Progenitor cell of endocrine pancreas (in vitro differentiated cells): ENCODE results near the gene SPTBN1. TPM values are rescaled to one million over a fixed set of nuclear protein-coding genes. Genes with fewer than 3 reads are reported as not detected.

Source experiments
- DNase-seq: peaks from one replicate; pipeline ENCODE4 v3.0.0; 2021; ENCODE audit warnings: low spot score; ENCODE audit not compliant: unreplicated experiment
- H3K27ac Mint-ChIP-seq: 2 replicates; pipeline ENCODE4 v1.8.0; 2021; ENCODE audit warnings: mild to moderate bottlenecking, moderate library complexity, mixed read lengths
- H3K27me3 Mint-ChIP-seq: 2 replicates; pipeline ENCODE4 v1.8.0; 2021; ENCODE audit warnings: mixed read lengths
- H3K36me3 Mint-ChIP-seq: 2 replicates; pipeline ENCODE4 v1.8.0; 2022; ENCODE audit warnings: mixed read lengths; ENCODE audit not compliant: insufficient read depth
- H3K4me1 Mint-ChIP-seq: 2 replicates; pipeline ENCODE4 v1.8.0; 2021; ENCODE audit warnings: low read depth, mixed read lengths
- H3K4me3 Mint-ChIP-seq: 2 replicates; pipeline ENCODE4 v1.8.0; 2021; ENCODE audit warnings: low read depth, mild to moderate bottlenecking, moderate library complexity, mixed read lengths
- H3K9me3 Mint-ChIP-seq: 2 replicates; pipeline ENCODE4 v1.8.0; 2021; ENCODE audit warnings: low read depth, mixed read lengths
- total RNA-seq: library from RNA; stranded (reverse); gene quantifications from 2 replicates; pipeline ENCODE4 v1.2.1, GENCODE V29; 2021
- TF ChIP-seq, protein P1 (sequence below): fragments of 200-600 bp; sonication (generic); IDR thresholded peaks from one replicate; pipeline ENCODE4 v1.5.0; 2021; ENCODE audit warnings: antibody characterized with exemption, mild to moderate bottlenecking; ENCODE audit not compliant: unreplicated experiment

Gene SPTBN1
- total RNA-seq, 1 donor from 2014 or later = 287 TPM

DNA sequence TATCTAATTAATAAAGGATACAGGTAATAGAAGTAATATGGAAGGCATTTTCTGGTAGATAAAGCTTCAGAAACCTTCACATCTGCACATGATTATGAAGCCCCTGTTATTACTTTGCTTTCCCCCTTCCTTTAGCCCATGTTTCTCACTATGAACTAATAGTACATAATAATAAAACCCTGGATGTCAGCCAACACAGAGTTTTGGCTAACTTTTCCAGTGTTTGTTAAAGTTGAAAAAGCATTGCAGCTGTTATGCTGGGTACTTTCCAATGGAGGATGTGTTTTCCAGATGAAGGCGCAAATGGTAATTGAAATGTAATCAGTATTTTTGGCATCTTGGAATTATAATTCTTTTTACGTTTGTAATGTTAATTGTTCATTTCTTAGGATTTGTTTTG is 43.5 kb downstream of the SPTBN1 start:
- Mint-ChIP-seq H3K9me3 (no peaks in the 10 kb centered on the region), H3K27ac (no peak overlapping the region), H3K4me1 (no peaks in the 10 kb centered on the region), H3K27me3 (no peaks in the 10 kb centered on the region), H3K36me3 (no peaks in the 10 kb centered on the region), H3K4me3 (no peak overlapping the region)
- TF ChIP-seq, protein P1, sequence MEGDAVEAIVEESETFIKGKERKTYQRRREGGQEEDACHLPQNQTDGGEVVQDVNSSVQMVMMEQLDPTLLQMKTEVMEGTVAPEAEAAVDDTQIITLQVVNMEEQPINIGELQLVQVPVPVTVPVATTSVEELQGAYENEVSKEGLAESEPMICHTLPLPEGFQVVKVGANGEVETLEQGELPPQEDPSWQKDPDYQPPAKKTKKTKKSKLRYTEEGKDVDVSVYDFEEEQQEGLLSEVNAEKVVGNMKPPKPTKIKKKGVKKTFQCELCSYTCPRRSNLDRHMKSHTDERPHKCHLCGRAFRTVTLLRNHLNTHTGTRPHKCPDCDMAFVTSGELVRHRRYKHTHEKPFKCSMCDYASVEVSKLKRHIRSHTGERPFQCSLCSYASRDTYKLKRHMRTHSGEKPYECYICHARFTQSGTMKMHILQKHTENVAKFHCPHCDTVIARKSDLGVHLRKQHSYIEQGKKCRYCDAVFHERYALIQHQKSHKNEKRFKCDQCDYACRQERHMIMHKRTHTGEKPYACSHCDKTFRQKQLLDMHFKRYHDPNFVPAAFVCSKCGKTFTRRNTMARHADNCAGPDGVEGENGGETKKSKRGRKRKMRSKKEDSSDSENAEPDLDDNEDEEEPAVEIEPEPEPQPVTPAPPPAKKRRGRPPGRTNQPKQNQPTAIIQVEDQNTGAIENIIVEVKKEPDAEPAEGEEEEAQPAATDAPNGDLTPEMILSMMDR = no peak
- DNase-seq = no peak

DNA sequence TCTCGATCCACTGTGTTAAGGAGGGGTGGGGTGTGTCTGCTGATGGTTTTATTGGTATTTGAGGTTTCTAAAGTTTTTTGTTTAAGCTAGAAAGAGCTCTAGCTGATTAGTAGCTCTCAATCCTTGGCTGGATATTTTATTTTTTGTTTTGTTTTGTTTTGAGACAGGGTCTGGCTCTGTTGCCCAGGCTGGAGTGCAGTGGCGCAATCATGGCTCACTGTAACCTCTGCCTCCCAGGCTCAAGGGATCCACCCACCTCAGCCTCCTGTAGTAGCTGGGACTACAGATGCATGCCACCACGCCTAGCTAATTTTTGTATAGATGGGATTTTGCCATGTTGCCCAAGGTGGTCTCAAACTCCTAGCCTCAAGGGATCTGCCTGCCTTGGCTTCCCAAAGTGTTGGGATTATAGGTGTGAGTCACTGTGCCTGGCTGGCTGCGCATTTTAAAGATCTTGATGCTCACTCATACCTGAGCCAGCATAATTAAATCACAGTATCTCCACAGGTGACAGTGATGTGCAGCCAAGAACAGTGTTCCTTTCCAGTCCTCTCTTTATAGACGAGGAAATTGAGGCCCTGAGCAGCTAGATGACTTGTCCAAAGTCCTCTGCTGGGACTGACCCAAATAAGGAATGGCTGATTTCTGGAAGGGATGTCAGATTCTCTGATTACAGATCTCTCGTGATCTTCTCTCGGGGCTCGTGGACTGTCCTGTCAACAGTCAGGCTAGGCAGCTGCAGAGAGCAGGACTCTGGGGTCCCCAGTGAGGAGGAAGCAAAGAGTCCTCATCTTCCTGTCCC is 44.5 kb downstream of the SPTBN1 start:
- Mint-ChIP-seq H3K4me1 (no peaks in the 10 kb centered on the region), H3K36me3 (no peaks in the 10 kb centered on the region), H3K27me3 (no peaks in the 10 kb centered on the region), H3K9me3 (no peaks in the 10 kb centered on the region), H3K4me3 (no peak overlapping the region), H3K27ac (no peak overlapping the region)
- no peak for DNase-seq
- TF ChIP-seq, protein P1 = no peak

DNA sequence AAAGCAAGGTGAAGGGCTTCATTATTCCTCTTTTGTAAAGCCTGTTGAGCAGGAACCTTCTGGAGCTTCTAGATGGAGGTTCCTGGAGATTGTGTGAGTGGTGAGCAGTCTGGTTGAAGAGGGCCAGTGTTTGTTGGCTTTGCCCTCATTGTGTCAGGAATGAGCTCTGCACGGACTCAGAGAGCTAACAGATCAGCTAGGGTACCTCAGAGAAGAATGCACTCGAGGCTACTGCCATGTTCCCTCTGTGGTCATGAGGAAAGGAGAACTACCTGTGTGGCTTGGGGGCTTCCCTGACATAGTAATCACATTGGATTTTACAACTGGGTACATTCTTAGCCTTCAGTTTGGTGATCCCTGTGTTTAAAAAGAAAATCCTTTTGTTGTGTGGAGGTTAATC is 46.6 kb downstream of the SPTBN1 start:
- Mint-ChIP-seq H3K36me3 (no peaks in the 10 kb centered on the region), H3K4me3 (no peak overlapping the region), H3K9me3 (no peaks in the 10 kb centered on the region), H3K27ac (no peak overlapping the region), H3K27me3 (no peaks in the 10 kb centered on the region), H3K4me1 (no peaks in the 10 kb centered on the region)
- TF ChIP-seq, protein P1 = no peak
- no peak for DNase-seq

DNA sequence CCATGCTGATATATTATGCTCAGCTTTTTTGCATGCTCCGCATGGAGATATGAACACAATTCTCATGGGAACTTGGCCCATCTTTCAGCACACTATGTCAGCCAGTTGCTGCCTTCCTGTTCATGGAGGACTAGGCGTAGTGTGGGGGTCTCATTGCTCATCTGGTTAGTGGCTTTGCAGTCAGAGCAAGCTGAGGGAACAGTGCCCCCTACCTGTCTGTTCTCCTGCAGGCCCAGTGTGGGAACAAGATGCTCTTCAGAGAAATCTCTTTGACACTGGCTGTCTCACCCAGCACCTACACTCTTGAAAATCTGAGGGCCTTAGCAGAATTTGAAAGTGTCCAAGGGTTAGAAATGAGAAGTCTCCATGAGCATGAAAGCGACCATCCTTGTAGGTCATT is 47.1 kb downstream of the SPTBN1 start:
- Mint-ChIP-seq H3K27ac (no peak overlapping the region), H3K4me1 (no peaks in the 10 kb centered on the region)

DNA sequence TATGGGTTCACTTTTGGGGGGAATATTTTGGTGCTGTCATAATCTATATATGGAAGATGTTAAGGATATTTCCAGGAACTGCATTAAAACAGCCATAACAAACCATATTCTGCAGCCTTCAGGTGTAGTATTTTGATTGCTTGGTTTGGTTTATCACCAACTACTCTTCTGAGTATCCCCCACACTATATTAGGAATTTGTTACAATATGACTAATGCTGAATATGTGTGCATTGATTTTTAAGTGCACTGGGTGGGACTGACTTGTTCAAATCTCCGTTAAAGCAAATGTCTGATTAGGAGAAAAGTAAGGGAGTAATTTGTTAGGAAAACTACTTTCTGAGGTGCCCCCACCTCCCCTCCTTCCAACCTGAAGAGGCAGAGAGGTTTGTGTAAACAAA is 47.7 kb downstream of the SPTBN1 start:
- Mint-ChIP-seq H3K36me3 (no peaks in the 10 kb centered on the region), H3K4me1 (no peaks in the 10 kb centered on the region), H3K27me3 (no peaks in the 10 kb centered on the region), H3K4me3 (no peak overlapping the region), H3K9me3 (no peaks in the 10 kb centered on the region), H3K27ac (no peak overlapping the region)
- TF ChIP-seq, protein P1 = no peak
- no peak for DNase-seq

More for the DNA sequence above, 47.1 kb downstream of the SPTBN1 start:
- H3K27me3 Mint-ChIP-seq = no peaks in the 10 kb centered on the region
- no peaks in the 10 kb centered on the region for H3K36me3 Mint-ChIP-seq
- TF ChIP-seq, protein P1 = peak; percentile 62
- no peak for DNase-seq
- H3K4me3 Mint-ChIP-seq = no peak overlapping the region
- H3K9me3 Mint-ChIP-seq = no peaks in the 10 kb centered on the region
